ENCODE data around the gene NBPF20. TPM values are rescaled to one million over a fixed set of nuclear protein-coding genes. Genes with fewer than 3 reads are reported as not detected.
"Not testable (repeated sequence)": the region's sequence is repeated elsewhere in the genome, so short reads cannot be mapped to it uniquely, and the experiment has no call there.

NBPF20 gene, protein sequence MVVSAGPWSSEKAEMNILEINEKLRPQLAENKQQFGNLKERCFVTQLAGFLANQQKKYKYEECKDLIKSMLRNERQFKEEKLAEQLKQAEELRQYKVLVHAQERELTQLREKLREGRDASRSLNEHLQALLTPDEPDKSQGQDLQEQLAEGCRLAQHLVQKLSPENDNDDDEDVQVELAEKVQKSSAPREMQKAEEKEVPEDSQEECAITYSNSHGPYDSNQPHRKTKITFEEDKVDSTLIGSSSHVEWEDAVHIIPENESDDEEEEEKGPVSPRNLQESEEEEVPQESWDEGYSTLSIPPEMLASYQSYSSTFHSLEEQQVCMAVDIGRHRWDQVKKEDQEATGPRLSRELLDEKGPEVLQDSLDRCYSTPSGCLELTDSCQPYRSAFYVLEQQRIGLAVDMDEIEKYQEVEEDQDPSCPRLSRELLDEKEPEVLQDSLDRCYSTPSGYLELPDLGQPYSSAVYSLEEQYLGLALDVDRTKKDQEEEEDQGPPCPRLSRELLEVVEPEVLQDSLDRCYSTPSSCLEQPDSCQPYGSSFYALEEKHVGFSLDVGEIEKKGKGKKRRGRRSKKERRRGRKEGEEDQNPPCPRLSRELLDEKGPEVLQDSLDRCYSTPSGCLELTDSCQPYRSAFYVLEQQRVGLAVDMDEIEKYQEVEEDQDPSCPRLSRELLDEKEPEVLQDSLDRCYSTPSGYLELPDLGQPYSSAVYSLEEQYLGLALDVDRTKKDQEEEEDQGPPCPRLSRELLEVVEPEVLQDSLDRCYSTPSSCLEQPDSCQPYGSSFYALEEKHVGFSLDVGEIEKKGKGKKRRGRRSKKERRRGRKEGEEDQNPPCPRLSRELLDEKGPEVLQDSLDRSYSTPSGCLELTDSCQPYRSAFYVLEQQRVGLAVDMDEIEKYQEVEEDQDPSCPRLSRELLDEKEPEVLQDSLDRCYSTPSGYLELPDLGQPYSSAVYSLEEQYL (N-terminal part only)
- polyA plus RNA-seq (ENCODE audit: insufficient read length): 3.9 TPM

- no peak for DNase-seq (ENCODE audit: low read depth)
Measured at GRCh38 chr1:145425436-145426029, at the start of gene NBPF20. Gene NBPF20 (minus strand): TSS chr1:145425603. CDS start chr1:145405272, 20,331 bp downstream.

- DNase-seq (ENCODE audit: low read depth): not testable (repeated sequence)
Measured at GRCh38 chr1:145474837-145475368, 49.5 kb upstream of the NBPF20 start.

DNA sequence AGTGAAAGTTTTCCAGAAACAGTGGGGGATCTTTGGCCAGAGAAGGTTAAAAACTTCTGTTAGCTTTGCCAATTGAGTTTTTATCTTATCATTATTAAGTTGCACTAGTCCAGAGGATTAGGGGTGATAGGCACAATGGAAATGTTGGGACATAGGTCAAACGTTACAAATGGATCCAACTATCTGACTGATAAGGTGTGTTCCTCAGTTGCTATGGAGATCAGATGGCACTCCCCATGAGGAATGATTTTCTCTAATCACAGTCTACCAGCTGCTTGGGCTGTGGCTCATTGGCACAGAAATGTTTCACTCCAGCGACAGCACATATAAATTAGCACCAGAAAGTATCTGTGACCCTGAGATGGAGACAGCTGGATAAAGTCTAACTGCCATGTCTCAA, 47.3 kb upstream of the NBPF20 start:
- DNase-seq (ENCODE audit: low read depth): not testable (repeated sequence)

DNA sequence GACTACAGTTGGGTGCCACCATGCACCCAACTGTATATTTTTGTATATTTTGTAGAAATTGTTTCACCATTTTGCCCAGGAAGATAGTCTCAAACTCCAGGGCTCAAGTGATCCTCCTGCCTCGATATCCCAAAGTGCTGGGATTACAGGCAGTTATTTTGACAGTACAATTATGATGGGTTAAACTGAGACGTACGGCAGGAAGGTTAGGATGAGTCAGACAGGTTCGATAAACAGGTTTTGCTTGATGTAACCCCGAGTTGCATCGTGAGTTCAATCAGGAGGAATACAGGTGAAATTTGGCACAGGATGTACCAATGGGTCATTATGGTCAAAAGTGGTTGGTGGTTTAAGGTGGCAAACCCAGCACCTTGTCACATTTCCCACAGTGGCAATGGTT, 46.0 kb upstream of the NBPF20 start:
- not testable (repeated sequence) for DNase-seq (ENCODE audit: low read depth)

- DNase-seq (ENCODE audit: low read depth): peak; percentile 5
Measured at GRCh38 chr1:145465405-145466144, 40.2 kb upstream of the NBPF20 start.

DNA sequence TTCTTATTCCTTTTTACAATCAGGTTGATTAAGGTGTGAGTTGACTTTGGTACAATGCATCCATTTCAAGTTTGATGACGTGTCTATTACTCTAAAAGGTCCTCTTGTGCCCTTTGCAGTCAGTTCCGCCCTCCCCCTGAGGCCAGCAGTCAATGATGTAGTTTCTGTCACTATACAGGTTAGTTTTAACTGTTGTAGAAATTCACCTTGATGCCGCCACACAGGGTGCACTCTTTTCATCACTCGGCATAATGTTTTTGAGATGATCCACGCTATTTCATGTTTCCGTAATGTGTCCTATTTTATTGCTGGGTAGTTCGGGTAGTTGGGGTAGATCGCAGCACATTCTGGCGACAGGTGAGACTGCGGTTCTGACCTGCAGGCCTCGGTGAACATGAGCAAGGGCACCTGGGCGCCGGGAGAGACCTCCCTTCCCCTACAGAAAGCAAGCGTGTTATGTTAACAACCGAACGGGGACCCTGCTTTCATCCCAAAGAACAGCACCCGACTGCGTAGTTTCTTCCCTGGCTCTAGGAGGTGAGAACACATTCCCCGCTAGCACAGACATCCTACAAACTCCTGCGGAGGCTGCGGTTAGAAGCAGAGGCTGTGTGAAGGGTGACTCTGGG, 39.4 kb upstream of the NBPF20 start:
- not testable (repeated sequence) for DNase-seq (ENCODE audit: low read depth)

DNA sequence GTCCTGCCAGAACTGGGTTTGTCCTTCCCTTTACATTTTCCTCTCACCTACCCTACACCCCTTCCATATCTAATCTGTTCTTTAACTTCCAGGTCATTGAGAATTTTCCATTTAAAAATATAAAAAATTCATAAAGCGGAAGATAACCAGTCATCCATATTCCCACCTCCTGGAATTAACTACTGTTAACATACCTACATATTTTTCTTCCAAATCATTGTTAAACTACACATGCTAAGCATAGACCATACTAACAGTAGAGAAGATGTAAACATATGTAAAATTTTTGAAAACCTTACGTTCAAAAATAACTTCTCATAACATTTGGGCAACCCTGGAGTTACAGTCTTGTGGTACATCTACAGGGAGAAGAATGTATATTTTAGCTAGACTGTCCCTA, 38.6 kb upstream of the NBPF20 start:
- not testable (repeated sequence) for DNase-seq (ENCODE audit: low read depth)

DNA sequence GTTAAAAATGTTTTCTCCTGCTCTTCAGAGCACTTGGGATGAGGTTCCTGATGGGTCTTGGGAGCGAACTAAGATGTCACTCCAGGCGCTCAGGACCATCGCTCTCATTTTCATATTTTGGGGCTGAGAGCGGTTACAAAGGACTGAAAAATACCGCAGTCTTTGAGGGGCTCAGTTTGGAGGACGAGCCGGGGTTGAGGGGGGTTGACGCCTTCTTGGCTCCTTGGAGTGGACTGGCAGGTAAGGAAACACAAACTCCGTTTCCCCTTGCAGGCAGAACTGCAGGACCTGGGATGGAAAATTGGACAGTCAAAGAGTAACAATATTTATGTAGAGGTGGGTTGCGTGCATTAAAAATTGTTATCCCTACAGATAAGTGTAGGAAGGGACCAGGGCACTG, 35.3 kb upstream of the NBPF20 start:
- DNase-seq (ENCODE audit: low read depth): not testable (repeated sequence)

GRCh38 chr1:145460048-145460447, 34.6 kb upstream of the NBPF20 start:
- DNase-seq (ENCODE audit: low read depth): not testable (repeated sequence)

GRCh38 chr1:145459591-145459990, 34.2 kb upstream of the NBPF20 start:
- DNase-seq (ENCODE audit: low read depth): not testable (repeated sequence)

- not testable (repeated sequence) for DNase-seq (ENCODE audit: low read depth)
Measured at GRCh38 chr1:145459063-145459462, 33.7 kb upstream of the NBPF20 start.

DNA sequence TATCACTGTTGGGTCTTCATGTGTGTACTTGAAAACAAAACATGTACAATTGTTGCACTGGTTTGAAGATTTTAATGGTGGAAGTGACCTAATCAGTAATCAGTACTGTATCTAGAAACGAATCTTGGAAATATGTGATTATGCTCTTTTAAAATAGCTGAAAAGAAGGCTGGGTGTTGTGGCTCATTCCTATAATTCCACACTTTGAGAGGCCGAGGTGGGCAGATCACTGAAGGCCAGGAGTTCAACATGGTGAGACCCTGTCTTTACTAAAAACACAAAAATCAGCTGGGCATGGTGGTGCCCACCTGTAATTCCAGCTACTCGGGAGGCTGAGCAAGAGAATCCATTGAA, 29.4 kb upstream of the NBPF20 start:
- DNase-seq (ENCODE audit: low read depth): not testable (repeated sequence)

GRCh38 chr1:145453873-145454823, 28.7 kb upstream of the NBPF20 start:
- not testable (repeated sequence) for DNase-seq (ENCODE audit: low read depth)

DNA sequence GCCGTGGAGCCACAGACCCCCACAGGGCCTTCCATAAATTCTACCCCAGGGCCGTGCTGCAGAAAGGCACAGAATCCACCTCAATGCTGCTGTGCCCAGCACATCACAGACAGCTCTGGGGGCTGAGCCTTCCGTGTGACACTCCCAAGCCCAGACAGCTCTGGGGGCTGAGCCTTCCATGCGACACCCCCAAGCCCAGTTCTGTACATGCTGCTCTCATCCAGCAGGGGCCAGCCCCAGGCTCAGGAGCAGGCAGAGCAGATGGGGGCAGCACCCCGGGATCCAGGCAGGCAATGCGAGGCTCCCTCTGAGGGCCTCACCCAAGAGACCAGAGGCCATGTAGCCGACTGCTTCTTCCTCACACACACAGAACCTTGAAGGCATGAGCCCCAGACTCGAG, 27.1 kb upstream of the NBPF20 start:
- DNase-seq (ENCODE audit: low read depth): not testable (repeated sequence)

GRCh38 chr1:145451914-145452313, 26.5 kb upstream of the NBPF20 start:
- DNase-seq (ENCODE audit: low read depth): not testable (repeated sequence)

DNA sequence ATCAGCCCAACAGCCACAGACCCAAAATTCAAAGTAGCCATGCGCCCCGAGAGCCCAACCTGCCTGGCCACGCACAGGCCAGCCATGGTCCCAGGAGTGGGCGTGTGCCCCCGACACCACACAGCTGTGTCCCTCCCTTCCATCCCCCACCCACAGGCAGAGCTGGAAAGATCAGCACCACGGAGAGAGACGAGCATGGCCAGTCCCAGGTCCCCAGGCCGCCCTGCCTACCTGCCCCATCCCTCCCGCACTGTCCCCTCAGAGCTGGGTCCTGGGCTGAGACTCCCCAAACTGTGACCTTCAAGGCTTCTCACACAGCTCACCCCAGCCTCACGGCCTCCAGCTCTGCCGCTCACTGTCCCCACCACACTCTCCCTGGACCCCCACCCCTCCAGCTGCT, 19.8 kb upstream of the NBPF20 start:
- not testable (repeated sequence) for DNase-seq (ENCODE audit: low read depth)

DNA sequence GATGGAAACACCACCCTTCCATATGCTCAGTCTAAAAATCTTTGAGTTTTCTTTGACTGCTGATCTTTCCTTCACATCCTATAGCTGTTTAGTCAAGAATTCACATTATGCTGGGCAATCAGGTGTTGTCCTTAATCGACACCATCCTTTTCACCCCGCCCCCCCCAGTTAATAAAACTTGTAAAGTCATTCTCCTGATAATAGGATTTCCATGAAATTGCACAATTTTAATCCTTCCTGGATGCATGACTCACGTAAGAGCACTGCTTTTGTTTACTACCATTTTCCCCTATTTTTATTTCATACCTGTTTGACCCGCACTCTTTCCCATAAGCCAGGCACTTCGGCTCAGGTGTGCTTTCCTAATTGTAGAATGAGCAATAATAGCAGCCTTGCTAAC, 16.9 kb upstream of the NBPF20 start:
- not testable (repeated sequence) for DNase-seq (ENCODE audit: low read depth)

DNA sequence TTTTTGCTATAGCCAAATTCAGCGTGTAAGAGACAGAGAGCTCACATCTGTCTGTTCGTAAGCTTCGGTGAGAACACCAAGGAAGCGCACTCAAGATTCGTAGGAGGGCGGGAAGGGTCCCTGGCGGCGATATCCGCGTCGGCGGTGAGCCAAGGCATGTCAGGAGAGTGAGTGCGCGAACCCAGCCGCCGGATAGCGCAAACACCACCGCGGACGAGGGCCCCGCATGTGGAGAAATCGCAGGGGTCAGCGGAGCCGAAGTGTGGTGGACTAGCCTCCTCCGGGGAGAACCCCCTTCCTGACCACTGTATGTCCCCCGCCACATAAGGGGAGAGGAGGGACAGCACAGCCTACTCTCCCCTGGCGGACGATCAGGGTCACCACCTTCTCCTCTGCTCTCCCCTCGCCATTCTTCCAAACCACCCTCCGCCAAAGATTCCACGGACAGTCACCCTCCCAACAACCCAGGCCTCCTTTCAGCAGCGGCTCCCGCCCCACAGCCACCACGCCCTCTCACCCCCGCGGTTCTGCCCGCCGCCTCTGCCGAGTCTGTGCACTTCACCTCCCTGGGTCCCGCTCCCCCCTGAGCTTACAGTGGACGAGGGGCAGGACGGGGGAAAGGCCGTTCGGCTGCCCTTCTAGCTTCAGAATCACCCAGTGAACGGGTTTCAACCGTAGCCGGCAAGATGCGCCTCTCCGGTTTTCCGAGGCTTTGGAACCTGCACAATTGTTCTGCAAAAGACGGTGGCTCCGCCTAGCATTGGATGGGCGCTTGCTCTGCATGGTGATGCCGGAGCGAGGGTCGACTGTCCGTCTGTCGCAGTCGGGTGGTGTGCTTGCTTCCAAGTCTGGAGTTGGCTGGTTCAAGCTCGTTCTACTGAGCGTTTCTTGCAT, 6.2 kb upstream of the NBPF20 start:
- DNase-seq (ENCODE audit: low read depth): not testable (repeated sequence)
